HG02642 (cell line): ENCODE measurements around the gene CCR4.
A peak's percentile ranks its signal among the peaks of the same experiment; 100 is the strongest.
"Not testable (repeated sequence)": the region's sequence is repeated elsewhere in the genome, so short reads cannot be mapped to it uniquely, and the experiment has no call there.

ENCODE experiments used
- ATAC-seq: cut with Tn5 transposase; IDR thresholded peaks from one replicate; pipeline ENCODE4 v1.9.1; 2021; ENCODE audit warnings: mild to moderate bottlenecking; ENCODE audit not compliant: unreplicated experiment, poor library complexity

The CCR4 gene

GRCh38 chr3:32948625-32949445 lies 2.6 kb upstream of the CCR4 start:
- no peak for ATAC-seq

- no peak for ATAC-seq
Observed at GRCh38 chr3:32950516-32950915, 928 bp upstream of the CCR4 start.

- no peak for ATAC-seq
Observed at GRCh38 chr3:32952369-32953077, 1.1 kb downstream of the CCR4 start.

- no peak for ATAC-seq
Observed at GRCh38 chr3:32954506-32954905, 3.1 kb downstream of the CCR4 start.

GRCh38 chr3:32956750-32957570 lies 5.5 kb downstream of the CCR4 start:
- no peak for ATAC-seq

- ATAC-seq = no peak
Observed at GRCh38 chr3:32958509-32958908, 7.1 kb downstream of the CCR4 start.

- no peak for ATAC-seq
Observed at GRCh38 chr3:32959371-32959770, 7.9 kb downstream of the CCR4 start.

- peak; percentile 56 for ATAC-seq
Observed at GRCh38 chr3:32960404-32961170, 9.1 kb downstream of the CCR4 start.

- ATAC-seq = no peak
Observed at GRCh38 chr3:32961189-32961715, 9.8 kb downstream of the CCR4 start.

GRCh38 chr3:32963871-32964270 lies 12.4 kb downstream of the CCR4 start:
- ATAC-seq = no peak

- ATAC-seq = not testable (repeated sequence)
Observed at GRCh38 chr3:32964781-32965180, 13.3 kb downstream of the CCR4 start.

GRCh38 chr3:32965617-32966213 lies 14.3 kb downstream of the CCR4 start:
- ATAC-seq = not testable (repeated sequence)

GRCh38 chr3:32966627-32967026 lies 15.2 kb downstream of the CCR4 start:
- not testable (repeated sequence) for ATAC-seq

- ATAC-seq = no peak
Observed at GRCh38 chr3:32968166-32968919, 16.9 kb downstream of the CCR4 start.

GRCh38 chr3:32968920-32969389 lies 17.5 kb downstream of the CCR4 start:
- ATAC-seq = no peak

- ATAC-seq = no peak
Observed at GRCh38 chr3:32969656-32970055, 18.2 kb downstream of the CCR4 start.

- ATAC-seq = not testable (repeated sequence)
Observed at GRCh38 chr3:32971291-32971690, 19.8 kb downstream of the CCR4 start.

GRCh38 chr3:32972482-32973146 lies 21.2 kb downstream of the CCR4 start:
- ATAC-seq = no peak
